ENCODE data around the gene MEGF6. TPM values are rescaled to one million over a fixed set of nuclear protein-coding genes. Genes with fewer than 3 reads are reported as not detected.

MEGF6 gene
- total RNA-seq, 1 donor from 2014 or later: 10.9 TPM

DNA sequence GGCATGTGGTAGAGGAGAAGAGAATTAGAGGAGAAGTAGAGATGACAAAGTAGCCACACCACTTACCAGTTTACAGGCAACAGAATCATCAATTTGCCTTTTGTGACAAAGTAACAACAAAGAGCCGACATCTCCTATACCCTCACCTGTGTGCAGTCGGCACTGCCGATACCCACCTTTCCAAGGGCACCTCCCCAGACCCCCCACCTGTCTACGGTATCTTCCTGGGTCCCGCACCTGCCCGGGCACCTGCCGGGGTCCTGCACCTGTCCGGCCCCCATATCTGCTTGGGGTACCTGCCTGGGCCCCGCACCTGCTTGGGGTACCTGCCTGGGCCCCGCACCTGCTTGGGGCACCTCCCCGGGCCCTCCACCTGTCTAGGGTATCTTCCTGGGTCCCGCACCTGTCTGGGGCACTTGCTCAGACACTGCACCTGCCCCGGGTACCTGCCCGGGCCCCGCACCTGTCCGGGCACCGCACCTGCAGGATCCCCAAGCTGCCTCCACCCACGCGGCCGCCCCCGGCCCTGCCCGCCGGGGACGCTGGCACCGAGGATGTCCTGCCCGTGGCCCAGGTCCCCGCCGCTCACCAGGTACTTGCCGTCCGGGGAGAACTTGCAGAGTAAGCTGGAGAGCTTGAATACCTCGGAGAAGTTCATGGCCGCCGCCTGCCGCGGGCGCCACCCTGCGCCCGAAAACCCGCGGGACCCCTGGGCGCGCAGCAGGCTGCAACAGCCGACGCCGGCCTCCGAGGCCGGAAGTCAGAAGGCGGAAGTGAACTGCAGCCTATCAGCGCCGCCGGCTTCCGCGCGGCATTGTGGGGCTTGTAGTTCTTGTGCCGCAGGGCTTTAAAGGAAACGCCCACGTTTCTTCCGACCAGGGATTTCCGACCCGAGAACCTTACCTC is 38.3 kb upstream of the MEGF6 start, which contains the start of gene WRAP73:
TSS of gene WRAP73 (minus strand) at position 762 of the 906 bp plus-strand sequence. CDS start at position 658, 104 bp downstream.
- intact Hi-C loops (cut with micrococcal nuclease): loop anchor here (1.0 kb wide), 3 partner anchors 23 to 118 kb away; no protein-coding TSS in a partner anchor

DNA sequence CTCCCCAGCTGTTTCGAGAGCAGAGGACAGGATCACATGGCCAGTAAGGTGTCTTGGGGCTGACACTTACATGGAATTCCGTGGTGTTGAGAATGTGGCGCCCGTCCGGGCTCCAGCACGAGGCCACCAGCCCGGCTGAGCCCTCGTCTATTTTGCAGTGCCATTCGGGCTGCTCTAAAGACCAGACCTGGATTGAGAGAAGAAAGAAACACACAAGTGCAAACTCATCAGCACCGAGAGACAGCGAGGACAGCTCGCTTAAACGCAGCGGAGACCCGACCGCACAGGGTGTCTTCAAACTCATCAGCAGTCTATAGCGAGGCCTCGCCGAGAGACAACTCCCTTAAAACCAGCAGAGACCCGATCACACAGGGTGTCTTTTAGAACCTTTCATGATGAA is 35.3 kb upstream of the MEGF6 start:
- Mint-ChIP-seq H3K27me3 (peaks cover 7% of the 10 kb centered on the region), H3K9me3 (no peaks in the 10 kb centered on the region), H3K27ac (no peak overlapping the region), H3K4me1 (peaks cover 26% of the 10 kb centered on the region), H3K4me3 (no peak overlapping the region), H3K36me3 (ENCODE audit: low read depth) (peaks cover 51% of the 10 kb centered on the region)
- DNase-seq (no peak), ATAC-seq (ENCODE audit: low read depth) (no peak)
- POLR2A ChIA-PET: no interaction called here
- CTCF ChIA-PET: no interaction called here
- TF ChIP-seq, protein P1, sequence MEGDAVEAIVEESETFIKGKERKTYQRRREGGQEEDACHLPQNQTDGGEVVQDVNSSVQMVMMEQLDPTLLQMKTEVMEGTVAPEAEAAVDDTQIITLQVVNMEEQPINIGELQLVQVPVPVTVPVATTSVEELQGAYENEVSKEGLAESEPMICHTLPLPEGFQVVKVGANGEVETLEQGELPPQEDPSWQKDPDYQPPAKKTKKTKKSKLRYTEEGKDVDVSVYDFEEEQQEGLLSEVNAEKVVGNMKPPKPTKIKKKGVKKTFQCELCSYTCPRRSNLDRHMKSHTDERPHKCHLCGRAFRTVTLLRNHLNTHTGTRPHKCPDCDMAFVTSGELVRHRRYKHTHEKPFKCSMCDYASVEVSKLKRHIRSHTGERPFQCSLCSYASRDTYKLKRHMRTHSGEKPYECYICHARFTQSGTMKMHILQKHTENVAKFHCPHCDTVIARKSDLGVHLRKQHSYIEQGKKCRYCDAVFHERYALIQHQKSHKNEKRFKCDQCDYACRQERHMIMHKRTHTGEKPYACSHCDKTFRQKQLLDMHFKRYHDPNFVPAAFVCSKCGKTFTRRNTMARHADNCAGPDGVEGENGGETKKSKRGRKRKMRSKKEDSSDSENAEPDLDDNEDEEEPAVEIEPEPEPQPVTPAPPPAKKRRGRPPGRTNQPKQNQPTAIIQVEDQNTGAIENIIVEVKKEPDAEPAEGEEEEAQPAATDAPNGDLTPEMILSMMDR (IDR thresholded peaks at IDR 0.05): no peak
- intact Hi-C loops (cut with micrococcal nuclease): no loop called here

More for the DNA sequence above, 38.3 kb upstream of the MEGF6 start, which contains the start of gene WRAP73:
- ChIA-PET CTCF (interaction anchor here (1.3 to 1.7 kb wide), 4 partner anchors 21 to 75 kb away, joined by 3 to 5 read pairs (median 3); no protein-coding TSS in a partner anchor), POLR2A (interaction anchor here (0.7 to 2.0 kb wide), 4 partner anchors 15 to 27 kb away, joined by 3 to 9 read pairs (median 6); no protein-coding TSS in a partner anchor)
- peak within 1 kb of the TSS; percentile 82 for H3K4me3 Mint-ChIP-seq
- DNase-seq (peak; percentile 84), ATAC-seq (ENCODE audit: low read depth) (peak; percentile 97)
- TF ChIP-seq, protein P1 (IDR thresholded peaks at IDR 0.05): no peak
- H3K9me3 Mint-ChIP-seq: no peaks in the 10 kb centered on the region
- H3K36me3 Mint-ChIP-seq (ENCODE audit: low read depth): peaks cover 33% of the 10 kb centered on the region
- peaks cover 29% of the 10 kb centered on the region for H3K4me1 Mint-ChIP-seq
- no peak within 1 kb of the TSS for H3K27ac Mint-ChIP-seq
- H3K27me3 Mint-ChIP-seq: peaks cover 16% of the 10 kb centered on the region

DNA sequence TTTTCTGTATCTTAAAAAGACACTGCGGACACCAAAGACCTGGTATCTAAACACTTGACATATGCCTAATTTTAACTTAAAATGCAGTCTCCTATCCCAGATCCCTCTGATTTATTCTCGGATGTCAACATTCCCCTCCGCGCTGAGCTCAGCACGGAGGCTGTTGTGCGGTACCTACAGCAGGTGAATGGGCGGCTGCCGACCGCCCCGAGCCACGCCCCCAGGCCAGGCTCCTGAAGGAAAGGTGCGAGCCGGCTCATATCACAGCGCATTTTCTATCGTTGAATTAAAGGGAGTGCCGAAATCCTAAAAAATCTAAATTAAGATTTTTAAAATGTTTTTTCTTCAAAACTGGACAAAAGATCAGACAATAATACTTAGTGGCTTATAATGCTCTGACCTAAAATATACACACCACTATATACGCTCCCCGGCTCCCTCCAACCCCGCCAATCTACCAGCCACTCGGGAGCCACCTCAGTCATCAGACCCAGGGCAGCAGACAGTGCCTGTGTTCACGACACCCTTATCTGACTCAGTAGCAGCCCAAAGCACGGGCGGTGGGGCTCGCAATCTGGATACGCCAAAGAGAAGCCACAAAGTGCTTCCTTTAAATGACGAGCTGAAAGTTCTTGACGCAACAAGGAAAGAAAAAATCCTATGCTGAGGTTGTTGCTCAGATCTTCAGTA is 34.5 kb upstream of the MEGF6 start:
- Mint-ChIP-seq H3K9me3 (no peaks in the 10 kb centered on the region), H3K4me1 (peaks cover 22% of the 10 kb centered on the region), H3K27me3 (peaks cover 4% of the 10 kb centered on the region), H3K4me3 (no peak overlapping the region), H3K36me3 (ENCODE audit: low read depth) (peaks cover 56% of the 10 kb centered on the region), H3K27ac (no peak overlapping the region)
- POLR2A ChIA-PET: no interaction called here
- no peak for DNase-seq
- no peak for ATAC-seq (ENCODE audit: low read depth)
- intact Hi-C loops (cut with micrococcal nuclease): no loop called here
- CTCF ChIA-PET: no interaction called here
- TF ChIP-seq, protein P1 (IDR thresholded peaks at IDR 0.05): no peak

DNA sequence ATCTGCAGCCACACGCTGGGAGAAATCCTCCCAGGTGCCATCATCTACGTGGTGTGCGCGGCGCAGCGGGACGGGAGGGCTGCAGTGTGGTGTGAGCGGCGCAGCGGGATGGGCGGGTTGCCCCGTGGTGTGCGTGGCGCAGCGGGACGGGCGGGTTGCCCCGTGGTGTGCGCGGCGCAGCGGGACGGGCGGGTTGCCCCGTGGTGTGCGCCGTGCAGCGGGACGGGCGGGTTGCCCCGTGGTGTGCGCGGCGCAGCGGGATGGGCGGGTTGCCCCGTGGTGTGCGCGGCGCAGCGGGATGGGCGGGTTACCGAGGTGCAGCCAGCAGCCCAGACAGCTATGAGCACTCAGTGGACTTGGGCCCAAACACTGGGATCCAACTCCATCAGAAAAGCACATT is 33.9 kb upstream of the MEGF6 start:
- CTCF ChIA-PET: no interaction called here
- H3K4me1 Mint-ChIP-seq: peaks cover 19% of the 10 kb centered on the region
- DNase-seq (no peak), ATAC-seq (ENCODE audit: low read depth) (no peak)
- intact Hi-C loops (cut with micrococcal nuclease): no loop called here
- H3K9me3 Mint-ChIP-seq: no peaks in the 10 kb centered on the region
- peaks cover 2% of the 10 kb centered on the region for H3K27me3 Mint-ChIP-seq
- H3K4me3 Mint-ChIP-seq: no peak overlapping the region
- POLR2A ChIA-PET: no interaction called here
- H3K36me3 Mint-ChIP-seq (ENCODE audit: low read depth): peaks cover 56% of the 10 kb centered on the region
- TF ChIP-seq, protein P1 (IDR thresholded peaks at IDR 0.05): no peak
- H3K27ac Mint-ChIP-seq: no peak overlapping the region

DNA sequence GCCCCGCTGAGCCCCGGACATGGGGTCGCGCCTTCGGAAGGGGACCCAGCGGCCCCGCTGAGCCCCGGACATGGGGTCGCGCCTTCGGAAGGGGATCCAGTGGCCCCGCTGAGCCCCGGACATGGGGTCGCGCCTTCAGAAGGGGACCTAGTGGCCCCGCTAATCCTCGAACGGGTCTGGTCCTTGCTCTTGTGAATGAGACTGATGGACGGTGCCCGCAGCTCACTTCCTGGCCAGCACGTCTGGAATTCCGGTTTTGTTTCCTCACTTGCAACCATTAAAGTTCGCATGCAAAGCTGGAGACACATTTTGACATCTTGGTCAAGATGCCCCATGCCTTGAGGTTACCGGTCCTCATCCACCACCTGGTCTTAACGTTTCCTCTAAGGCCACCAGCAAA is 33.0 kb upstream of the MEGF6 start:
- H3K4me3 Mint-ChIP-seq: no peak overlapping the region
- TF ChIP-seq, protein P1 (IDR thresholded peaks at IDR 0.05): no peak
- H3K4me1 Mint-ChIP-seq: peaks cover 16% of the 10 kb centered on the region
- no peaks in the 10 kb centered on the region for H3K9me3 Mint-ChIP-seq
- H3K36me3 Mint-ChIP-seq (ENCODE audit: low read depth): peaks cover 59% of the 10 kb centered on the region
- no peak for DNase-seq
- intact Hi-C loops (cut with micrococcal nuclease): no loop called here
- no peaks in the 10 kb centered on the region for H3K27me3 Mint-ChIP-seq
- no peak overlapping the region for H3K27ac Mint-ChIP-seq
- ATAC-seq (ENCODE audit: low read depth): no peak
- POLR2A ChIA-PET: no interaction called here
- CTCF ChIA-PET: no interaction called here

Data from activated B cell treated with CpG ODN at 0.5 μM for 24 hours (primary cell).